Lung (tissue), 12 donors: ENCODE results near the gene GSDME. TPM values are rescaled to one million over a fixed set of nuclear protein-coding genes. Genes with fewer than 3 reads are reported as not detected.

Source experiments
- ATAC-seq: fragments of 200-7000 bp; cut with Tn5 transposase; one replicate; pipeline ENCODE4 v1.9.1; 2020; ENCODE audit warnings: moderate number of reproducible peaks; ENCODE audit not compliant: insufficient read depth, low FRiP score
- DNase-seq, 3 donors: peaks; one replicate each; pipeline ENCODE4 v3.0.0-alpha.2; 2013 to 2017
- H3K27ac ChIP-seq, 2 donors: one replicate each; pipeline ENCODE4 v1.5.1; 2013; ENCODE audit warnings: mild to moderate bottlenecking in 2 of 2, moderate library complexity in 2 of 2, control low read depth in 1 of 2, inconsistent platforms in 1 of 2, low read depth in 1 of 2, low read length in 1 of 2
- H3K27me3 ChIP-seq, 3 donors: one replicate each; pipeline ENCODE4 v1.5.1; 2013; ENCODE audit warnings: low read length in 2 of 3; ENCODE audit not compliant: control insufficient read depth in 3 of 3, insufficient read depth in 3 of 3
- H3K36me3 ChIP-seq, 4 donors: one replicate each; pipeline ENCODE4 v1.5.1; 2013; ENCODE audit warnings: low read length in 4 of 4, mild to moderate bottlenecking in 1 of 4, moderate library complexity in 1 of 4; ENCODE audit not compliant: control insufficient read depth in 4 of 4, insufficient read depth in 4 of 4
- H3K4me1 ChIP-seq, 5 donors: one replicate each; pipeline ENCODE4 v1.5.1; 2013; ENCODE audit warnings: low read length in 5 of 5, mild to moderate bottlenecking in 2 of 5, moderate library complexity in 1 of 5; ENCODE audit not compliant: control insufficient read depth in 5 of 5, insufficient read depth in 5 of 5
- H3K4me3 ChIP-seq: one replicate; pipeline ENCODE4 v1.5.1; 2013; ENCODE audit warnings: mild to moderate bottlenecking, control low read depth, moderate library complexity
- H3K9ac ChIP-seq, 2 donors: one replicate each; pipeline ENCODE4 v1.5.1; 2013; ENCODE audit warnings: low read length in 2 of 2, control low read depth in 1 of 2; ENCODE audit not compliant: insufficient read depth in 1 of 2
- H3K9me3 ChIP-seq, 4 donors: one replicate each; pipeline ENCODE4 v1.5.1; 2013; ENCODE audit warnings: low read length in 3 of 4, mild to moderate bottlenecking in 1 of 4, moderate library complexity in 1 of 4; ENCODE audit not compliant: control insufficient read depth in 4 of 4, insufficient read depth in 3 of 4
- CTCF ChIP-seq: IDR thresholded peaks from 2 replicates; pipeline ENCODE4 v1.5.1; 2012; ENCODE audit warnings: mild to moderate bottlenecking; ENCODE audit errors: control extremely low read depth, extremely low read depth
- WGBS, 2 donors: extraction: QIAGEN DNeasy Blood & Tissue Kit; methylation state at CpG; one replicate each; pipeline ENCODE4 v1.1.7; 2013; 5-methylcytosine and 5-hydroxymethylcytosine counted together
- polyA plus RNA-seq, 2 donors: library from polyadenylated mRNA; stranded (reverse); fragments of 200-250 nt; gene quantifications; one replicate each; pipeline ENCODE4 v1.2.1, GENCODE V29; 2013
- total RNA-seq, 2 donors: library from RNA; depleted of rRNA in 1 of 2; stranded (reverse); fragments of >200 nt in 1 of 2; gene quantifications; one replicate each; pipeline ENCODE4 v1.2.1, GENCODE V29; 2014 to 2021
- donor health status: control.
- donor health status: control.
- donor health status: Bipolar disorder and iron deficiency.
- donor health status: healthy.
- donor health status: DM: yes; HTN: yes; CAD: no.

Gene GSDME
- total and polyA plus RNA-seq, 4 donors = 3.0 to 16.6 (median 11.4) TPM

GRCh38 chr7:24769851-24770250, 12.6 kb upstream of the GSDME start:
- Histone ChIP-seq H3K27ac (no peak overlapping the region), H3K9me3 (peaks cover 0 to 3% (median 0%) of the 10 kb centered on the region in 4 donors), H3K4me1 (no peaks in the 10 kb centered on the region), H3K4me3 (no peak overlapping the region), H3K27me3 (peaks cover 0 to under 1% (median 0%) of the 10 kb centered on the region in 3 donors), H3K36me3 (no peaks in the 10 kb centered on the region), H3K9ac (no peak overlapping the region)
- TF ChIP-seq CTCF = no peak
- DNase-seq = no peak
- ATAC-seq = no peak
- WGBS, 2 donors = 78 to 81% methylated on average over 2 of the region's 2 CpGs

GRCh38 chr7:24769014-24769830, 12.0 kb upstream of the GSDME start:
- 79 to 83% methylated on average over 9 of the region's 9 CpGs for WGBS, 2 donors
- TF ChIP-seq CTCF = no peak

GRCh38 chr7:24767878-24768569, 10.8 kb upstream of the GSDME start:
- H3K9me3 ChIP-seq = peaks cover 0 to 3% (median 0%) of the 10 kb centered on the region in 4 donors

More at GRCh38 chr7:24769014-24769830, 12.0 kb upstream of the GSDME start:
- ATAC-seq (no peak), DNase-seq (no peak)
- Histone ChIP-seq H3K4me3 (no peak overlapping the region), H3K4me1 (no peaks in the 10 kb centered on the region), H3K36me3 (no peaks in the 10 kb centered on the region), H3K27ac (no peak overlapping the region), H3K9ac (no peak overlapping the region), H3K27me3 (peaks cover 0 to 3% (median 0%) of the 10 kb centered on the region in 3 donors), H3K9me3 (peaks cover 0 to 3% (median 0%) of the 10 kb centered on the region in 4 donors)

More at GRCh38 chr7:24767878-24768569, 10.8 kb upstream of the GSDME start:
- no peak for ATAC-seq
- WGBS, 2 donors = 66 to 72% methylated on average over 8 to 9 of the region's 9 CpGs
- no peak overlapping the region for H3K4me3 ChIP-seq
- H3K27me3 ChIP-seq = peaks cover 0 to 3% (median 0%) of the 10 kb centered on the region in 3 donors
- TF ChIP-seq CTCF = no peak
- no peak overlapping the region for H3K27ac ChIP-seq
- H3K36me3 ChIP-seq = no peaks in the 10 kb centered on the region
- H3K4me1 ChIP-seq = peaks cover 0 to 3% (median 0%) of the 10 kb centered on the region in 5 donors
- no peak overlapping the region for H3K9ac ChIP-seq
- DNase-seq = no peak
